ENCODE results near the gene FADS2.
A peak's percentile ranks its signal among the peaks of the same experiment; 100 is the strongest.

FADS2 gene

DNA sequence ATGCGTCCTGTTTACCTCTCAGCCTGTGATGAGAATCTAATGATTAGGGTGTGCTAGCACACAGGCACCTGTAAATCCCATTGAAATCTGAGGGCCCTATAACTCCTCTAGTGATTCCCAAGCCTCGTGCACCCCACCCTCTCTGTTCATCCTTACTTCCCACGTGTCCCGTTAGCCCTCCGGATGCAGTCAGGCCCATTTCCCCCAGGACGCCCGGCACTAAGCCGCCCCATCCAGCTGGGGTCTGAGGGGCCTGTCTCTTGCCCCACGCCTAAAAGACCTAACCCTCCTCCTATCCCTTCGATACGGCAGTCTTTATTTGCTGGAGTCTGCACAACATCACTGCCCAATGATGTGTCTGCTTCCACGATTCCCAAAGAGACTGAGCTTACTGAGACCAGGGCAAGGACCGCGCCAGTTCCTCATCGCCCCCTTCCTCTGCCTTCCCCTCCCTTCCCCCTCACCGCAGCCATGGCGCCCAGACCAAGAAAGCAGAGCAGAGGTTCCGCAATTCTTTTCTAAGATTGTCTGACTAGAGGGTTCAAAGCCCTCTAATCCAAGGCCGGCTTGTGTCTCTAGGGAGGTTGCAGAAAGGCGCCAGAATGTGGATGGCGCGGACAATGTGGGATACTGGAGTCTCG, 1.1 kb upstream of the FADS2 start:
- peak; percentile 72 to 85 (median 82) for DNase-seq

DNA sequence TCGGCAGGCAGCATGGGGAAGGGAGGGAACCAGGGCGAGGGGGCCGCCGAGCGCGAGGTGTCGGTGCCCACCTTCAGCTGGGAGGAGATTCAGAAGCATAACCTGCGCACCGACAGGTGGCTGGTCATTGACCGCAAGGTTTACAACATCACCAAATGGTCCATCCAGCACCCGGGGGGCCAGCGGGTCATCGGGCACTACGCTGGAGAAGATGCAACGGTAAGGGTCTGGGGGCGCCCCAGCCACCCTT, 204 bp downstream of the FADS2 start:
- no peak for DNase-seq

DNA sequence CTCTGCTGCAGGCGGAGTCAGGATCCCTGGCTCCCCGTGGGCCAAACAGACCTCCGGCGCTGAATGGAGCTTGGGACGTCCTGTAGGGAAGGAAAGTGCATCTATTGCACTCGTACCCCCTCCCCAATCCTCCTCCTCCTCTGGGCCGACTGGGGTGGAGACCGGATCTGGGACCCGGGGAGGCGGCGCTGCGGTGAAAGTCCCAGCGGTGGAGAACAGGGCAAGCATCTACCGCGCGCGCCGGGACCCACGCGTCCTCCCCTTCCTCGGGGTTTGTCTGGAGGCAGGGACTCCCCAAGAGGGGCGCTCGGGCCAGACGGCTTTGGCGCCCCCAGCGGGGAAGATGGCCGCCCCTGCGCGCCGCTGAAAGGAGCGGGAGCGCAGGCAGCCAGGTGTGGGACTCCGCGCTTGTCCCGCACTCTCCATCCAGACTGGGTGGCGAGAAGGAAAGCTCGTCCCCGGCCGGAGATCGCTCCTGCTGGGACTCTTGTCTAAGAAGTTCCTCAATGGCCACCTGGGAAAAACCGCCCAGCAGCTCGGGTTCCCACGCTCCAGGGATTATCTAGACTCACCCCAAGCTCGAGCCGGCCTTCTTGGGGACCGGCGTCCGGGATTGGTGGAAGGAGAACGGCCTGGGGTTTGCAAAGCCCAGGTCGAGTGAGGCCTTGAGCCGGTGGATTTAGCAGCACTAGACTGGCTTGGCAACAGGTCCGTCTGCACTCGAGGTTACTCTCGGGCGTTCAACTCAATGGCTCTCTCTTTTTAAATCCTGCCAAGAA, 718 bp downstream of the FADS2 start:
- DNase-seq = peak; percentile 28 to 64 (median 44)

DNA sequence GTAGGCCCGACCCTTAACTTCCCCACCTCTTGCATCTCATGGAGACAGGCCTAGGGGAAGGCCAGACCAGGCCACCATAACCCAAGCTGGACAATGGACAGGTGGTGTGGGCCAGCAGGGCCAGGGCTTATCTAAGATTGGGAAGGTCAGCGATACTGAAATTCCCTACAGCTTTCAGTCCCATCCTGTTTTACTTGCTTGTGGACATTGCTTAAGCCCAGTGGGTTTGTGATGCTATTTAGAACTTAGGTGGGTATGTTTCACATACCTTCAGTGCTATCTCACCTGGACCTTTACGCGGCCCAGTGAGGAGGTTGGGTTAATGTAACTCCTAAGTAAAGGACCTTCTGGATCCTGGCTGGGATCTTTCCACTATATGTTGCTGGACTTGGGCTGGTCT, 1.7 kb downstream of the FADS2 start:
- DNase-seq = no peak

DNA sequence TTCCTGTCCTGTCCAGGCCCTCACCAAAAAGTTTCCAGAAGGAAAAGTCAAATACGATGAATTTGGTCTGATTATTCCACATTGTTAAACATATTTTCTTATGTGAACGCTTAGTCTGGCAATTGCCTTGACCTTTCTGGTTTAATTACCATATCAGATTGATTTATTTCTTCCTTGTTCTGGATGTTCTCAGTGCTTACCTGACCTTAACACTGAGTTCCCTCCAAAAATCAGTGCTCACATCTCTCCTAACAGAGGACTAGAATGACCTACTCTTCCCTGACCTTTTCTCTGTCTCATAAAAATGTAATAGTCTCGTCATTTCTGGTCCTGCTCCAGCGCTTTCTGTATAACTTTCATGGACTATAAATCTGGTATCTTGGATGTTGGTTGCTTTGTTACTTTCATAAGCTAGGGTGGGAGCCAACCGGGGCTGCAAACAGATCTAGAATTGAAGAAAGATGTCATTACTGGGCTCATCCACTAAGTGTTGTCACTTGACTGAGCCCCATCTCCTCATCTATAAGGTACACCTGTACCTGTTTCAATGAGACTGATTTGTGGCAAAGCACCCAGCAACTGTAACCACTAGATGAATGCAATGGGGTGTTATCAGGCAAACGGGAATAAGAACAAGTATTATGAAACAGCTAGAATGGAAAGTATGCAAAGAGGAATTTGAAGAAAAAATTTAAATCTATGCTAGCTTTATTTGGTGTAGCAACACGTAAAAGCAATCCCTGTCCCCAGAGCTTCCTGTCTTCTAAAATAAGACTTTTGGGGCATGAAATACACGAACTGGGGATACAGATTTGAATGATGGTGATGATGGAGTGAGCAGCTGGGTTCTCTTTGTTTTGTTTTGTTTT, 2.4 kb downstream of the FADS2 start:
- DNase-seq = peak in 2 of 4 experiments; percentile 12 to 40

DNA sequence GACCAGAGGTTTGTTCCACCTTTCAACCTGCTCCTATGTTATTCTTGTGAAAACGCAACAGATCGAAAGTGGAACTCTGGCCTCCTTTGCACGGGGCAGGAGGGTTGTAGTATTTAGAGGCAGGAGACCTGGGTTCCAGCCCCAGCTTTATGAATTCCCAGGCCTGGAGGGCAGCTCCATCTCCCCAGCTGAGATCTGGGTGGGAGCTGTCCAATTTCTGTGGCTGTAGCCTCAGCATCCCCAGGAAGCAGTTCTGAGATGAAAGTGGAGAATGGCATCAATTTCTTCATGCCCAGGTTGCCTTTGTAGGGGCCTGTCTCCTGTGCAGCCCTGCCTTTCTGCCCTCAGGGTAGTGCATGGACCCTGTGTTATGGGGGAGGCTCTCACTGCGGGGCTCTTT, 4.1 kb downstream of the FADS2 start:
- DNase-seq = no peak

DNA sequence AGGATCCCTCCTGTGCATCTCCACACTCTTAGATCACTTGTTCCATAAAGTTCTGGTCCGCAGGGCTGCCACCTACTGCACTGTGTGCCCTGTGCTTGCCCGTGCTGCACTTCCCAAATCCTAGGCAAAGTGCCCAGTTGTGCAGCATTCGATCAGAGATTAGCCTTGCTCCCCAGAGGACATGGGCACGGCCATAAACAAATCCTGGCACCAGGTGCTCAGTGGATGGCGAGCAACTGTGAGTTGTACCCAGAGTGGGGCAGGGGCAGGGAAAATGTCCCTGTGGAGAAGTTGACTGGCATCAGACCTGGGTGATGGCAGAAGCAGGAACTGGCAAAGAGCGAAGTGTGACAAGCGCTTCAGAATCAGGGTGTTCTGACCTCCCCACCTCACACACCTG, 4.7 kb downstream of the FADS2 start:
- no peak for DNase-seq

DNA sequence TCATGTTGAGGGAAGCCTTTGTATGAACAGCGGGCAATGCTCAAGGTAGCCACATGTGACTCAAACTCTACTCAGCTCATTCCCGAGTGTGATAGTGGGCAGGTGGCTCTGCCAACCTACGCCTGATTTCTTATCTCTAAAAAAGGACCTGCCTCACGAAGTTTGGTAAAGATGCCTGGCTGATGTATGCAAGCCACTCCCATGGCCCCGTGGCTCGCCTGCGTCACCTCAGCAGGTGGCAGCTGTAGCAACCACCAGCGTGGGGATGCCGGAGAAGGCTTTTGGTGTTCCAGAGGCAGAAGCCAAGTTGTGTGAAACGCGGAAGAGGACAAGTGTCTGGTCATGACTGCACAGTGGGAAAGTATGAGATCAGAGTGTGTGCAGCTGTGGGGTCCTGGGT, 5.4 kb downstream of the FADS2 start:
- DNase-seq = no peak

DNA sequence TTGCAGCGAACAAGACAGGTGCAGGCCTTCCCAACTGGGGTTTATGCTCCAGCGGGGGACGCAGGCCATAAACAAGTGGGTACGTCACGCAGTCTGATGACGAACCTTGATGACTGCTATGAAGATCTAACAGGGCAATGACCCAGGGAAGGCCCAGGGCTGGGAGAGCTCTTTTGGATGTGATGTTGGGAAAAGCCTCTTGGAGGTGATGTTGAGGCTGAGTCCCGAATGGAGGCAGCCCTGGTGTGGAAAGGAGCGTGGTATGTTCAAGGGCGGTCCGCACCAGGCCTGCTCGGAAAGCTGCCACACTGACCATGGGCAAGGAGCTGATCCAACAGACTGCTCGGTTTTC, 5.8 kb downstream of the FADS2 start:
- no peak for DNase-seq

DNA sequence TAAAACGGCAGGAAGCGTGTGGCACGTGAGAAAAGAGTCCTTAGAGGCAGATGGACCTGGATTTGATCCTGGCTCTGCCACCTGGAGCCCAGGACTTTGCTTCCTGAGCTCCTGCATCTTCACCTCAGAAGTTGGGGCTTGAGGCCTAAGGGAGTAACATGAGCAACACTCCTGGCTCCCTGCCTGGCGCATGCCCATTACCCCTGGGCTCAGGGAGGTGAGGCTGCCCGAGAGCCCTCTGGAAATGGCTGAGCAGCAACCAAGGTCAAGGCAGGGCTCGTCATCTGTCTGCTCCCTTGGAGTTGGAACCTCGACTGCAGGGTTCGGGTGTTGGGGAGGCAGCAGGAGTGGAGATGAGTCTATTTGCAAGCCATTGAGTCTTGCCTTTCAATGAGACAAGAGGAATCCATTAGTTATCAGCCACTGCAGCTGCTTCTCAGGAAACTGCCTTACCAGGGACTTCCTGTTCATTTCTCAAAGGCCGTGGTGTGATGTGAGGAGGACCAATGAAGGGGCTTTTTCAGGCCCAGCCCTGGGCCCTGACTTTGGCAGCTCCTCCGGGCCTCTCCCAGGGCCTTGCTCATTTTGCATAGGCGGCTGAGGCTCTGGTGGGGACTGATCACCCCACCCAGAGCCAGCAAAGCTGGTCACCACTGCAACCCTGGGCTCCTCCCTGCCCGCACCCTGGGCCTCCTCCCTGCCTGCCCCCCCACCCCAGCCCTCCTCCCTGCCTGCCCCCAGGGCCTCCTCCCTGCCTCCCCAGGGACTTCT, 6.4 kb downstream of the FADS2 start:
- peak; percentile 79 to 88 (median 82) for DNase-seq

DNA sequence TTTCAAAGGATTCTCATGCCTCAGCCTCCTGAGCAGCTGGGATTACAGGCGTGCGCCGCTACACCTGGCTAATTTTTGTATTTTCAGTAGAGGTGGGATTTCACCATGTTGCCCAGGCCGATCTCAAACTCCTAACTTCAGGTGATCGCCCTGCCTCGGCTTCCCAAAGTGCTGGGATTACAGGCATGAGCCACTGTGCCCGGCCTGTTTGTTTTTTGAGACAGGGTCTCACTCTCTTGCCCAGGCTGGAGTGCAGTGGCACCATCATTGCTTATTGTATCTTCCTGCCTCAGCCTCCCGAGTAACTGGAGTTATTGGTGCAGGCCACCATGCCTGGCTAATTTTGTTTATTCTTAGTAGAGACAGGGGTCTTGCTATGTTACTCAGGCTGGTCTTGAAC, 8.1 kb downstream of the FADS2 start:
- DNase-seq = no peak

DNA sequence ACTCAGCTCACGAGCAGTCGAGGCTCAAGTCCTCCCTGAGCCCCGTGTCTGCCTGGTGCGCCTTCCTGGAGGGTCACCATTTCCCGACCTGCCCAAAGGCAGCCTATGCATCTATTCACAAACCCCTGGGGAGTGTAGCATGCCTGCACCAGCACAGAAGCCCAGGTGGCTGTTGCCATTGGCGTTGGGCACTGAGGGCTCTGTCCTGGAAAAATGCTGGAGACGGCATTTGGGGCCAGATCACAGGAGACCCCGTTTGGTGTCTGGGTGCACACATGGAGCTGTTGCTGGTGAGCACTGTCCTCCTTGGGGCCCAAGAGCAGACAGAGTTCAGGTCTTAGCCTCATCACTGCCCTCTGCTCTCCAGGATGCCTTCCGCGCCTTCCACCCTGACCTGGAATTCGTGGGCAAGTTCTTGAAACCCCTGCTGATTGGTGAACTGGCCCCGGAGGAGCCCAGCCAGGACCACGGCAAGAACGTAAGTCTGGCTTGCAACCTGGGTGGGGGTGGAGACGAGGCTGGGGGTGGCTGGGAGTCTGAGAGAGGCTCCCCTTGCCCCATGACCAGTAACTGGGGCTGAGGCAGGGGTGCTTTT, 9.4 kb downstream of the FADS2 start:
- DNase-seq = no peak

DNA sequence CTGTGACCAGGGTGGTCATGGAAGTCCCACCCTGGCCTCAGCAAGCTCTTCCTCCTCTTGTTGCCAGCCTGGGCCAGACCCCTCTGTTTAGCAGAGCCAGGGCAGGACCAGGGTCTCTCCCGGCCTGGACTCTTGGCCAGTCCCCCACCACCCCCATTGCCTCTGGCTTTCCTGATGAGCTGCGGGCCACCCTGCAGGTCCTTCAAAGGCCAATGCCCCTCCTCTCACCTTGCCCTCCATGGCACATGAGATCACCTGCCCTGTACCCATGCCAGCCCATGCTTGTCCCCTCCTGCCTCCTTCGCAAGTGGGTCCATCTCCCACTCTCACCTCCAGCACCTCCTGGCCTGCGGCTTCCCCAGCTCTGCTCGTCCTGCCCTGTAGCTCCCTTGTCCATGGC, 10.4 kb downstream of the FADS2 start:
- no peak for DNase-seq

DNA sequence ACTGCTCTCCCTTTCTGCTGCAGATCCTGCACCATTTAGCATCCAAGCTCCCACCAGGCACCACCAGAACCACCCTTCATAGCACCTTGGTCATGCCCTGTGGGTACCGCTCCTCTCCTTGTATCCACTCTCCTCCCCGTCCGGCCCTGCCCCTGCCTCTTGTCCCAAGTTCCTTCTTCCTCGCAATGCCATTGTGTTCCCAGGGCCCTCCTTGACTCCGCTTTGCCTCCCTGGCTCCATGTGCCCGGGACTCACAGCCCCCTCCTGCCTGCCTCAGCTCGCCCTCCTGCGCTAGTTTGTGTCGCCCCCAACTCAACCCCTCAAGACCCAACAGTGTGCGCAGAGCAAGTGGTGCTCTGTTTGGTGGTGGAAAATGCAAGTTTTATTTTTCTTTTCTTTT, 10.8 kb downstream of the FADS2 start:
- no peak for DNase-seq

DNA sequence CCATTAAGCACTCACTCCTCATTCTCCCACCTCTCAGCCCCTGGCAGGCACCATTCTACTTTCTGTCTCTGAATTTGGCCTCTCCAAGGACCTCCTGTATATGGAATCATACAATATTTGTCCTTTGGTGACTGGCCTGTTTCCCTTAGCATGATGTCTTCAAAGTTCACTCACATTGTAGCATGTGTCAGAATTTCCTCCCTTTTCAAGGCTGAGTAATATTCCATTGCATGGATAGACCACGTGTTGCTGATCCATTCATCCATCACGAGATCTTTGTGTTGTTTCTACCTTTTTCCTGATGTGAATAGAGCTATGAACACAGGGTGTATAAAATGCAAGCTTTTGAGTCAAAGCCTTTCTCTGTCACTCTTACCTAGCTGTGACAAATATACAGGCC, 11.6 kb downstream of the FADS2 start:
- DNase-seq = no peak

DNA sequence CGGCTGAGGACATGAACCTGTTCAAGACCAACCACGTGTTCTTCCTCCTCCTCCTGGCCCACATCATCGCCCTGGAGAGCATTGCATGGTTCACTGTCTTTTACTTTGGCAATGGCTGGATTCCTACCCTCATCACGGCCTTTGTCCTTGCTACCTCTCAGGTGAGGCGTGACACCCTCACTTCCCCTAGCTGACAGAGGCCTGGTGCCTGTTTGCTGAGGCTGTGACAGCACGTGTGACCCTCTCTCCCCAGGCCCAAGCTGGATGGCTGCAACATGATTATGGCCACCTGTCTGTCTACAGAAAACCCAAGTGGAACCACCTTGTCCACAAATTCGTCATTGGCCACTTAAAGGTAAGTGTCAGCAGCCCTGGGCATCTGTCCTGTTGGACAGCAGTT, 12.3 kb downstream of the FADS2 start:
- DNase-seq = no peak

DNA sequence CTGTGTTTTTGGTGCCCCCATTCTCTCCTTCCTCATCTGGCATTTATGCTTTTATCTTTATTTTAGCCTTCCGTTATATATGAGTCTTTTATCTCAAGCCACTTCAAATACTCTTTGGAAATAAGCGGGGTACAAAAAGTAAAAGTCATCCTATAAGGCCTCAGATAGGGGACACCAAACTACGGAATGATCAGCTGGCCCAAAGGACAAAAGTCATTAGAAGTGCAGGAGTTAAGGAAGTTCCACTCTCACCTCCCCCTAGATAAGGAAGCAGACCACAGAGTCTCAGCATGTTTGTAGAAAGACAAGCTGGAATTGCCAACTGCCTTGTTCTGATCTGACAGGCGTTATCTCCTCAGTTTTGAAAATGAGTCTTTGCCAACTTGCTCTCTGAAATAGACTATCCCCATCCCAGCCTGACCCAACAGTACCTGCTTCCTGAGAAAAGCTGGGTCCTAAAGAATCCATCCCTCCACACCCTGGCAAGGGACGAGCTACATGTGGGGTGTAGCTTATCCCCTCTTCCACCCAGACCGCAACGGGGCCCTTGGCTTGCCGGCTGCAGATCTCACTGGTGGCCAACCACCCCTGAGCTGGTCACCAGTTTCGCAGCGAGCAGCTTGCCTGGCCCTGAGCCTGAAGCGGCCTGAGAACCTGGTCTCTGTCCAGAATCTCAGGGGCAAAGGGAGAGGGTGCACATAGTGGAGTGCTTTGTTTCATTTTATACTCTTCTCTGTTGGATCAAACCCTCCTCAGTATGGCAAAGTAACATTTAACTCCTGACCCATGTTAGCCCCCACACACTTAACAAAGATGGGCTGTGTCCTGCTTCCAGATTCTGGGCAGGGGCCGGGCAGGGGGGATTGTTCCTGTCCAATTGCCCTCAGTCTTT, 13.8 kb downstream of the FADS2 start:
- DNase-seq = no peak

DNA sequence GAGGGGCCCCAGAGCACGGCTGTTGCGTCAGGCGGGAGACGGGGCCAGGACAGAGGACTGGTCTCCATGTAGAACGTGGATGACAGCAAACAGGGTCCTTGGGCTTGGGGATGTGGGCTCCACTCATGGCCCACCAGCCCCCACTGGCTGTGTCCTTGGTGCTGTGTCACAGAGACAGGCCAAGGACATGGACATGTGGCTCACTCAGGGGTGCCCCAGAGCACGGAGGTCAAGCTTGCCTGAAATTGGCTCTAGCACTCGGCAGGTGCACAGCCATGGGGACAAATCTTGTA, 14.4 kb downstream of the FADS2 start:
- no peak for DNase-seq

DNA sequence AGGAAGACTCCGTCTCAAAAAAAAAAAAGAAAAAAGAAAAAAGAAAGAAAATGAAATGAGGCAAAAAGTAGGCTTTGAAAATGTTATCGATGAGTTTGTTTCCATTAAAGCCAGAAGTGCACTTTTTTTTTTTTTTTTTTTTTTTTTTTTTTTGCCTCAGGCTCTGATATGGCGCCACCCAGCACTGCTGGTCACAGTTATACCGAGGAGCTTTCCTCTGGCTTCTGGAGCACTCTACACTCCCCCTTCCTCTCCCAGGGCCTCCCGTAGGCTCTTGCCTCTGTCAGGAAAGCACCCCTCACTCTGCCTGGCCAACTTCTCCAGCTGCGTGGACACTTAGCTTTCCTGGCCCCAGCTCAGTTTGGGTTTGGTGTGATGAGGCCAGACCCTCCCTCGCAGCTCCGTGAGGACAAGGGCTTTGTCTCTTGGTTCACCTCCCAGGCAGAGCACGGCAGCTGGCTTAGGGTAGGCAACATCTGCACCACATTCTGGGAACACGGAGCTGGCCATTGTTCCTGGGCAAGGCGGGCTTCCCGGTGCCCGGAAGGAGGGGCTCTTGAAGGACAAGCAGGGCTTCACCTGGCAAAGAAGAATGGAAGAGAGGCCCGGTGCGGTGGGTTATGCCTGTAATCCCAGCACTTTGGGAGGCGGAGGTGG, 16.9 kb downstream of the FADS2 start:
- DNase-seq = no peak

DNA sequence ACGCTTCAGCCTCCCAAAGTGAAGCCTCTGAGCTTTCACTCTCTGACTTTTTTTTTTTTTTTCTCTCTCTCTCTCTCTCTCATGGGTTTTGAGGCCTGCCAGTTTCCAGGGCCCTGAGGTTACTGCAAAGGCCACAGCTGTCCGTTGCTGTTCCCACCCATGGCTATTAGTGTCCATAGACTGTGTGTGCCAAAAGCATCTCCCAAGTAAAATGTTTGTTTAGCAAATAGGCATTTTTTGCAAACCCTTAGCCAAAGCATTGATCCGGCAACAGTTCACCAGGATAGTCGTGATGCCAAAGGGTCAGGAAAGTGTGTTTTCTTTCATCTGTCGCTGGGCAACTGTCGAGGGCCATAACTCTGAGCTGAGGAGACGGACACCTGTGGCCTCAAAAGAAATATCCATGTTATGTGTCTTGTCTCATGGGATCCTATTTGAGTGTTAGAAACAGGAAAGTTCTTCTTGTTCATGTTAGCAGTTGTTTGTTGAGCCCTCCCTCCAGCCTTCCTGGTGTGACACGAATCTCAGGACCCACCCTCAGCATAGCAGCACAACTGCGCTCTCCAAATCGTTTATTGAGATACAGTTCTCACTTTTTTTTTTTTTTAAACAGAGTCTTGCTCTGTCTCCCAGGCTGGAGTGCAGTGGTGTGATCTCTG, 18.4 kb downstream of the FADS2 start:
- DNase-seq = no peak

Data from suppressor macrophage (primary cell).